ENCODE data around the gene ARPIN.

Gene ARPIN

DNA sequence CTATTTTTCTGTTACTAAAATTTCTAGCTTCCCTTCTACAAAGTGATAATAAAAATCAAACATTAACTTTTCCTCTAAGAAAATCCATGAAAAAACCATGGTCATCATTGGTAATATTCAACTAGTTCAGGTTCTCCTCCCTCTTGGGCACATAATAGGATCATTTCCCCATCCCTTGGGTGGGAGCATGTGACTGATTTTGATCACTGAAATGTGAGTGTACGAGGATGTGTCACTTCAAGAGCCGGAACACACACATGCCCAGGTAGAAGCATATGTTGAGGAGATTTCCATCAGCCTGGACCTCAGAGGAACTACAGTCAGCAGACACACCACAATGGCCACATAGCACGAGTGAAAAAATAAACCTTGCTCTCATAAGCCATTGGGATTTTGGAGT is 55.1 kb downstream of the ARPIN start:
- no peak for TF ChIP-seq RAD21 (IDR thresholded peaks at IDR 0.05; ENCODE audit: low read depth)
- TF ChIP-seq CREB1 (IDR thresholded peaks at IDR 0.05; ENCODE audit: low read depth), result no peak
- no peak for TF ChIP-seq ZBTB7A (IDR thresholded peaks at IDR 0.05; ENCODE audit: low read depth)
- no peak for TF ChIP-seq EGR1 (IDR thresholded peaks at IDR 0.05)
- TF ChIP-seq EP300 (IDR thresholded peaks at IDR 0.05; ENCODE audit: borderline replicate concordance), result no peak
- TF ChIP-seq, protein P1, sequence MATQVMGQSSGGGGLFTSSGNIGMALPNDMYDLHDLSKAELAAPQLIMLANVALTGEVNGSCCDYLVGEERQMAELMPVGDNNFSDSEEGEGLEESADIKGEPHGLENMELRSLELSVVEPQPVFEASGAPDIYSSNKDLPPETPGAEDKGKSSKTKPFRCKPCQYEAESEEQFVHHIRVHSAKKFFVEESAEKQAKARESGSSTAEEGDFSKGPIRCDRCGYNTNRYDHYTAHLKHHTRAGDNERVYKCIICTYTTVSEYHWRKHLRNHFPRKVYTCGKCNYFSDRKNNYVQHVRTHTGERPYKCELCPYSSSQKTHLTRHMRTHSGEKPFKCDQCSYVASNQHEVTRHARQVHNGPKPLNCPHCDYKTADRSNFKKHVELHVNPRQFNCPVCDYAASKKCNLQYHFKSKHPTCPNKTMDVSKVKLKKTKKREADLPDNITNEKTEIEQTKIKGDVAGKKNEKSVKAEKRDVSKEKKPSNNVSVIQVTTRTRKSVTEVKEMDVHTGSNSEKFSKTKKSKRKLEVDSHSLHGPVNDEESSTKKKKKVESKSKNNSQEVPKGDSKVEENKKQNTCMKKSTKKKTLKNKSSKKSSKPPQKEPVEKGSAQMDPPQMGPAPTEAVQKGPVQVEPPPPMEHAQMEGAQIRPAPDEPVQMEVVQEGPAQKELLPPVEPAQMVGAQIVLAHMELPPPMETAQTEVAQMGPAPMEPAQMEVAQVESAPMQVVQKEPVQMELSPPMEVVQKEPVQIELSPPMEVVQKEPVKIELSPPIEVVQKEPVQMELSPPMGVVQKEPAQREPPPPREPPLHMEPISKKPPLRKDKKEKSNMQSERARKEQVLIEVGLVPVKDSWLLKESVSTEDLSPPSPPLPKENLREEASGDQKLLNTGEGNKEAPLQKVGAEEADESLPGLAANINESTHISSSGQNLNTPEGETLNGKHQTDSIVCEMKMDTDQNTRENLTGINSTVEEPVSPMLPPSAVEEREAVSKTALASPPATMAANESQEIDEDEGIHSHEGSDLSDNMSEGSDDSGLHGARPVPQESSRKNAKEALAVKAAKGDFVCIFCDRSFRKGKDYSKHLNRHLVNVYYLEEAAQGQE (IDR thresholded peaks at IDR 0.05; ENCODE audit: low read depth), result no peak
- TF ChIP-seq YY1 (IDR thresholded peaks at IDR 0.05; ENCODE audit: low read depth), result no peak
- TF ChIP-seq FOXM1 (IDR thresholded peaks at IDR 0.05; ENCODE audit: borderline replicate concordance, low read depth), result no peak
- TF ChIP-seq TEAD4 (IDR thresholded peaks at IDR 0.05), result no peak
- TF ChIP-seq, protein P2, sequence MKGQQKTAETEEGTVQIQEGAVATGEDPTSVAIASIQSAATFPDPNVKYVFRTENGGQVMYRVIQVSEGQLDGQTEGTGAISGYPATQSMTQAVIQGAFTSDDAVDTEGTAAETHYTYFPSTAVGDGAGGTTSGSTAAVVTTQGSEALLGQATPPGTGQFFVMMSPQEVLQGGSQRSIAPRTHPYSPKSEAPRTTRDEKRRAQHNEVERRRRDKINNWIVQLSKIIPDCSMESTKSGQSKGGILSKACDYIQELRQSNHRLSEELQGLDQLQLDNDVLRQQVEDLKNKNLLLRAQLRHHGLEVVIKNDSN (IDR thresholded peaks at IDR 0.05), result no peak
- no peak for TF ChIP-seq TCF12 (IDR thresholded peaks at IDR 0.05; ENCODE audit: low read depth)
- TF ChIP-seq CEBPB (IDR thresholded peaks at IDR 0.05), result no peak
- TF ChIP-seq, protein P3, sequence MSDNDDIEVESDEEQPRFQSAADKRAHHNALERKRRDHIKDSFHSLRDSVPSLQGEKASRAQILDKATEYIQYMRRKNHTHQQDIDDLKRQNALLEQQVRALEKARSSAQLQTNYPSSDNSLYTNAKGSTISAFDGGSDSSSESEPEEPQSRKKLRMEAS (IDR thresholded peaks at IDR 0.05), result no peak
- no peak for TF ChIP-seq NFIC (IDR thresholded peaks at IDR 0.05)
- no peak for TF ChIP-seq TAF1 (IDR thresholded peaks at IDR 0.05; ENCODE audit: low read depth)

DNA sequence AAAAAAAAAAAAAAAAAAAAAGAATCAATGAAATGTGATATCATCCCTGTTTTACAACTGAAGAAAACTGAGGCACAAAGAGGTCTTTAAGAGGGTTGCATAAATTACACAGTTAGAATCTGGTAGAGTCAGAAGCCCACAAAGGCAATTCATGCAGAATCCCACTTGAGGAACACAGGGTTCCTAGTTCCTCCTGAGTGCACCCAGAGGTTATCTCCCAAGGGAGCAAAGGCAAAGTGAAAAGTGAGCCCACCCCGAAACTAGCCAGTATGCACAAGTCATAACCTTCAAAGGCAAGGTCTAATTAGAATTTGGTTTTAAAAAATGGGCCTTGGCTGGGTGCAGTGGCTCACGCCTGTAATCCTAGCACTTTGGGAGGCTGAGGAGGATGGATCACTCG is 56.8 kb downstream of the ARPIN start:
- TF ChIP-seq YY1 (IDR thresholded peaks at IDR 0.05; ENCODE audit: low read depth), result no peak
- TF ChIP-seq, protein P2 (IDR thresholded peaks at IDR 0.05), result no peak
- TF ChIP-seq CEBPB (IDR thresholded peaks at IDR 0.05), result no peak
- TF ChIP-seq TEAD4 (IDR thresholded peaks at IDR 0.05), result no peak
- no peak for TF ChIP-seq EGR1 (IDR thresholded peaks at IDR 0.05)
- no peak for TF ChIP-seq TCF12 (IDR thresholded peaks at IDR 0.05; ENCODE audit: low read depth)
- no peak for TF ChIP-seq CREB1 (IDR thresholded peaks at IDR 0.05; ENCODE audit: low read depth)
- TF ChIP-seq, protein P3 (IDR thresholded peaks at IDR 0.05), result no peak
- no peak for TF ChIP-seq NFIC (IDR thresholded peaks at IDR 0.05)
- TF ChIP-seq TAF1 (IDR thresholded peaks at IDR 0.05; ENCODE audit: low read depth), result no peak
- TF ChIP-seq, protein P1 (IDR thresholded peaks at IDR 0.05; ENCODE audit: low read depth), result no peak
- TF ChIP-seq RAD21 (IDR thresholded peaks at IDR 0.05; ENCODE audit: low read depth), result no peak

DNA sequence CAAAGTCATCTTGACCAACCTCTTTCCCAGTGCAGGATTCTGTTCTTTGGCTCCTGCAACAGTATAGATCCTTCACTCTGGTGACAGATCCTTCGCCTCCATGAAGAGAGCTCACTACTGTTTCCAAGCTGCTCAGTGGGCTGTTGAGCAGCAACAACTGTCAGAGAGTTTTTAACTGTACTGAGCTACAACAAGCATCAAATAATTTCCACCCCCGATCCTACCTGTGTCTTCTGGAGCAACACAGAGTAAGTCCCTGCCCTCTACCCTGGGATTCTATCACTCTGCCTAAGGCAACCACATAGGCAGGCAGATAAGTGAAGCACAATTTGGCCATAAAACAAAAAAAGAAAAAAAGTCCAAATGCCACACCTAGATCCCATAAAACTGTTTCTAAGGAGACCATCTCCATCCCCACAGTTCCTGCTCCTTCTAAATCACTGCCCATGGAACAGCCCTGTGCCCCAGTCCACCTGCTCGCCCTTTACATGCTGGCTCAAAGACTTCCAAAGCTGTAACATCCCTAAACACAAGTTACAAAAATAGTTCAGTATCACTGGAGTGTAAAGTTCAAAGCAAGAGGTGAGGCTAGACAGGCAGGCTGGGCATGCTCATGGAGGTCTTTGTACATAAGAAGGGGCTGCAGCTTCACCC is 60.3 kb downstream of the ARPIN start:
- TF ChIP-seq, protein P3 (IDR thresholded peaks at IDR 0.05), result no peak
- TF ChIP-seq, protein P2 (IDR thresholded peaks at IDR 0.05), result no peak
- TF ChIP-seq TAF1 (IDR thresholded peaks at IDR 0.05; ENCODE audit: low read depth) (no peak), EP300 (IDR thresholded peaks at IDR 0.05; ENCODE audit: borderline replicate concordance) (no peak), YY1 (IDR thresholded peaks at IDR 0.05; ENCODE audit: low read depth) (no peak), ZBTB7A (IDR thresholded peaks at IDR 0.05; ENCODE audit: low read depth) (no peak), TEAD4 (IDR thresholded peaks at IDR 0.05) (no peak), TCF12 (IDR thresholded peaks at IDR 0.05; ENCODE audit: low read depth) (no peak), NFIC (IDR thresholded peaks at IDR 0.05) (no peak)
- TF ChIP-seq, protein P1 (IDR thresholded peaks at IDR 0.05; ENCODE audit: low read depth), result no peak
